HPDE6-E6E7 (cell line): ENCODE data around the gene MAPK8IP3.
"Not testable (repeated sequence)": the region's sequence is repeated elsewhere in the genome, so short reads cannot be mapped to it uniquely, and the experiment has no call there.

ENCODE experiments used
- DNase-seq: peaks from one replicate; pipeline ENCODE4 v3.0.0; 2011; ENCODE audit warnings: missing footprints; ENCODE audit errors: extremely low spot score

Gene MAPK8IP3

GRCh38 chr16:1787322-1788094, 81.5 kb downstream of the MAPK8IP3 start:
- DNase-seq, result no peak

DNA sequence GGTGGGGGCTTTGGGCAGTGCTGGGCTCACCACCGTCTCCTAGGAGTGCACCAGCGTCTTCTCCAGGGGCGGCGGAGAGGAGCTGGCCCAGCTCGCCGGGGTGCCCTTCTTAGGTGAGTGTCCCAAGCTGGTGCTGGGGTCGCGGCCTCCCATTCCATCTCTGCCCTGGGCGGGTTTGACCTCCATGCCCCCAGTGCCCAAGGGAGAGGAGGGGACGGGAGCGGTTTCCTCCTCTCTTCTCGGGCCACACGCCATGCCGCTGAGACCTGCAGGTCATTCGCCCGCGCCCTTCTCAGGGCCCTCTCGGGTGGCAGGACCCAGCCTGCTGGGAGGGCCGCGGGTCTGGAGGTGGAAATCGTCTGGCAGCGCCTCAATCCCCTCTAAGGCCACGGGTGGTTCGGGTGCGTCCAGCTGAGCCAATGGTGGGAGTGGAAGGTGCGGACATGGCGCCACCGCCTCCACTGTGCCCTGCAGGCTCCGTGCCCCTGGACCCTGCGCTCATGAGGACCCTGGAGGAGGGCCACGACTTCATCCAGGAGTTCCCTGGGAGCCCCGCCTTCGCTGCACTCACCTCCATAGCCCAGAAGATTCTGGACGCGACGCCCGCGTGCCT, 82.2 kb downstream of the MAPK8IP3 start:
- DNase-seq, result no peak

- DNase-seq, result no peak
These were observed 82.7 kb downstream of the MAPK8IP3 start for GRCh38 chr16:1788708-1789100.

DNA sequence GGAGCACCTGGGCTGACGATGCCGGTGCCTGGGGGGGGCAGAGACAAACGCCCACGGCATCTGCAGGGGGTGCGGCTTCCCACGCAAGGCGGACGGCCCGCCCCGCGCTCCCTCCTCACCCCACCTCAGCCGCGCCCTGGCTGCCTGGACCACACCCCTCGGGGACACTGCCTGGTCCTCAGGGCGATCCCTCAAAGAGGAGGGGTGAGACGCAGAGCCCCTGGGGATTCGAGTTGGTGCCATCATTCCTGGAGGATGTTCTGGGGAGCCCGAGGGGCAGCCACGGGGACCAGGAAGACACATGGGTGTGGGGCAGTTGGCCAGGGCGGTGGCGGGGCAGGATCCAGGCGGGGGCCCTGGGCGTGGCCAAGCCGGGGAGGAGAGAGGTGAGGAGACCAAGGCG, 83.6 kb downstream of the MAPK8IP3 start:
- no peak for DNase-seq

DNA sequence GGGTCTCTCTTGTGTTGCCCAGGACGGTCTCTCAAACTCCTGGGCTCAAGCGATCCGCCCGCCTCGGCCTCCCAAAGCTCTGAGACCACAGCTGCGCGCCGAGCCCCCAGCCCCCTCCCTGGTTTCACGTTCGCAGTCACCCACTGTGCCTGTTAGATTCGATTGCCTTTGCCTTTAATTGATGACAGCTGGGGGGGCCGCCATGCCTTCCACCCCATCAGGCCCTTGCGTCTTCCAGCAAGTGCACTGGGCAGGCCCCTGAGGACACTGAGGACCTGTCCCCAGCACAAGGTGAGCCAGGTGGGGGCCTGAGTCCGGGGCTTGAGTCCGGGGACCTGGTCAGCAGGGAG, 84.2 kb downstream of the MAPK8IP3 start:
- no peak for DNase-seq

DNA sequence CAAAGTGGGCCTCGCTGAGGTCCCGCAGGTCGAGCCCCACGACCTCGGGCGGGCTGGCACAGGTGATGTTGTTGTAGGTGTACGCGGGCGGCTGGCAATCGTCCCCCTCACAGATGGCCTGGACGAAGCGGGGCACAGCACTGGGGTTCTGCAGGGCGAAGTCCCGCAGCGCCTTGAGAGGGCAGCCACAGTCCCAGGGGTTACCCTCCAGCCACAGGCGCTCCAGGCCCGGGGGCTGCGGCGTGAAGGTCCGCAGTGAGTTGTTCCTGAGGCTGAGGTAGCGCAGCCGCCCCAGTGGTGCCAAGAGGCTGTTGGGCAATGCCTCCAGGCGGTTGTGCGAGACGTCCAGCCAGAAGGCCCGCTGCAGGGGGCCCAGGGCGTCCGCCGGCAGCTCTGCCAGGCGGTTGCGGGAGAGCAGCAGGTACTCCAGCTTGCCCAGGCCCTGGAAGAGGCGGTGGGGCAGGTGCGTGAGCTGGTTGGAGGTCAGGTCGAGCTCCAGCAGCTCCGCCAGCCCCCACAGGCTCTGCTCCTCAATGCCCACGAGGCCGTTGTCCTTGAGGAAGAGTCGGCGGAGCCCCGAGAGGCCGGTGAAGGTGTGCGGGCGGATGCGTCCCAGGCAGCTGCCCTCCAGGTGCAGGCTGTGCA, 84.7 kb downstream of the MAPK8IP3 start:
- DNase-seq, result no peak

DNA sequence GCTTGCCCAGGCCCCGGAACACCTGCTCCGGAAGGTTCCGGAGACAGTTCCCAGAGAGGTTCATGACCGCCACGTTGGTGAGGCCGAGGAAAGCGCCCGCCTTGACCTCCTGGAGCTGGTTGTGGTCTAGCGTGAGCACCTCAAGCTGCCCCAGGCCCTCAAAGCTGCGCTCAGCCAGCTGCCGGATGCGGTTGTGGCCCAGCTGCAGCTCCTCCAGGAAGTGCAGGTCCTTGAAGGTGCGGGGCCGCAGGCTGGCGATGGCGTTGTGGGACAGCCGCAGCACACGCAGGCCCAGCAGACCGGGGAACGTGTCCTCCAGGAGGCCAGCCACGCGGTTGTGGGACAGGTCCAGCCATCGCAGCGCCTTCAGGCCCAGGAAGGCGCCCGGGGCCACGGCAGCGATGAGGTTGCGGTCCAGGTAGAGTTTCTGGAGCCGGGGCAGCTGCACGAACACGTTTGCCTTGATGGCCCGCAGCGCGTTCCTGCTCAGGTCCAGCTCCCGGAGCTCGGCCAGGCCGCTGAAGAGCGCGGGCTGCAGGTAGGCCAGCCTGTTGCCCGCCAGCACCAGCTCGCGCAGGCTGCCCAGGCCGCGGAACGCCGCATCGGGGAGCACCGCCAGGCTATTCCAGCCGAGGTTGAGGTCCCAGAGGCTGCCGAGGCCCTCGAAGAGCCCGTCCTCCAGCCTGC, 85.4 kb downstream of the MAPK8IP3 start:
- DNase-seq, result no peak

GRCh38 chr16:1791943-1792812, 86.2 kb downstream of the MAPK8IP3 start:
- DNase-seq, result no peak

DNA sequence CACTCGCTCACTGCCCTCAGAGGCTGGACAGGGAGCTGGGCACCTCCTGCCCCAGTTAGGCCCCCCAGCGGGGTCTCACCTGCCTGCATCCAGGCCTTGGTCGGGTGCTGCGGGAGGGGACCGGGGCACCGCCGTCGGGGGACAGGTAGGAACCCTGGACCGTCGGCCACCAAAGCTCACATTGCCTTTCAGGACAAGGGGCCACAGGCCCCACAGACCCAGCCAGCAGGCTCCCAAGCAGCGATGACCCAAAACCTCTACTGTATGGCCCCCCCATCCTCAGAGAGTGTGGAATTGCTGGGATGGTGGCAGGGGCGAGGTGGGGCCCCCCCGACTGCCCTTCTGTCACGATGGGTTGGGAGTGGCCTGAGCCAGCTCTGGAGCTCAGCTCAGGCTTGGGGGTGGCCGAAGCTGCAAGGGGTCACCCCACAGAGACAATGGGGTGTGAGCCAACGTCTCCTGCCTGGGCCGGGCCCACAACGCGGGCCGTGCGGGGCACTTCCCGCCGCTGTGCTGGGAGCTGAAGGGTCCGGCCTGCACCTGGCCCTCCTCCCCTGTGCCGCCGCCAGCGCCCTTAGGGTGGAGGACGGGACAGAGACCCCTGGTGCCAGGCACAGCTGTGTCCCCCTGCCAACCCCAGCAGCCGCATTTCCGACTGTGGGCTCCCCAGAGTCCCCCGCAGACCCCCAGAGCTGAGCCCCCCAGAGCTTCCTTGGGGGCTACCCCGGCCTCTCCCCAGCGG, 87.0 kb downstream of the MAPK8IP3 start:
- no peak for DNase-seq

DNA sequence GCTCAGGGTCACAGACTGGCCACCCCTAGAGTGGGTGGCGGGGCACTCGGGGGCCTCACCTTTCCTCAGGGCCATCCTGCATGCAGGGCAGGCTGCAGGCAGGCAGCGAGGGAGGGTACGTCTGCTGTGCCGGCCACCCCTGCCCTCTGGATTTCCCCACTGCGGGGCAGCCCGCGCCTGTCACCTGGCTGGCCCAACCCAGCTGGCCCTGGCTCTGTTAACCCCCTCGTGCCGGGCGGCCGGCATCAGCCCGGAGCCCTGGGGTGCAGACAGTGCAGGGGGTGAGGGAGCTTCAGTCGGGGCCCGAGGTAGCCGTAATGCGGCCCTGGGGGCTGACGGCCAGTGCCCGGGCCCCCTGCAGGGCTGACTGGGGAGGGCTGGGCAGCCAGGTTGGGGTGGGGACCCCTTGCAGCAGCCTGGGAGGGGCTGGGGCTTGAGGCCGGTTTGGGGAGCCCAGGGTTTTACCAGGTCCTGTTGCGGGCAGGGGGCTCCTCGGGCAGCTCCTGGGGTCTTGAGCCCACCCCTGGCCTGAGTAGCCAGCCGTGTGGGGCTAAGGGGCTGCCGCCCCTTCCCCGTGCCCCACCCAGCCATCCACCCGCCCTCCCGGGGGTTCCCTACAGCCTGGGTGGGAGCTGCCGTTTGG, 87.7 kb downstream of the MAPK8IP3 start, which contains the start of gene IGFALS:
TSS of gene IGFALS (minus strand) at position 128 of the 643 bp plus-strand sequence. CDS start at position 75, 53 bp downstream.
- no peak for DNase-seq

GRCh38 chr16:1794221-1794871, 88.4 kb downstream of the MAPK8IP3 start:
- no peak for DNase-seq

- DNase-seq, result no peak
These were observed 89.1 kb downstream of the MAPK8IP3 start for GRCh38 chr16:1794908-1795666.

GRCh38 chr16:1799263-1799662, 93.3 kb downstream of the MAPK8IP3 start:
- DNase-seq, result not testable (repeated sequence)

DNA sequence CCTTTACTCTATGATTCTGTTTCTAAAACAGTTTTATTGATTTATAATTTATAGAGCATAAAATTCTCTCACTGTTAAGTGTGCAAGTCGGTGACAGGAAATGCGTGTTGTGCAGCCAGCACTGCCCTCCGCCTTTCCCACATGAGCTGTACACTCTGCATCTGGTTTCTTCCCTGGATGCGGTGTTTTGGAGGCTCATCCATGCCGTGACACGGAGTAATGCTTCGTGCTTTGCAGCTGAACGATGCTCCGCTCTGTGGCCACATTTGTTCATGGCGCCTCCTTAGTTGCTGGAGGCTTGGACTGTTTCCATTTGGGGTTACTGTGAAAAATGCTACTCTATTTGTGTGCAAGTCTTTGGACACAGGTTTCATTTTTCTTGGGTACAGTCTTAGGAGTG, 94.7 kb downstream of the MAPK8IP3 start:
- no peak for DNase-seq

DNA sequence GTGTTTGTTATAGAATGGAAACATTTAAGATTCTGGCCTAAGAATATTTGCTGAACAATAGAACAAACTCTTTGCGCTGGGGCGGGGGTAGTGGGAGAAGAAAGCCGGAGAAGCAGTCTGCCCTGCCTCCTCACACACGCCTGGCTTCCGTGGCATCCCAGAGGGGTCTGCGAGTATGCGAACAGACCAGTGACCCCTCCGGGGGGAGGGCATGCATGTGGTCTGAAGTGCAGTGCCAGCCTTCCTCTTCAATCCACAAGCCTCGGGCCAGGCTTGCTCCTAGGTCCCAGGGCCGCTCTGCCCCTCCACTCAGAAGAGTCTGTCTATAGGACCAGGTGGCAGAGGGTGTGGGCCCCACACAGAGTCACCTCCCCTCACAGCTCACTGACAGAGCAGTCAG, 101.6 kb downstream of the MAPK8IP3 start:
- no peak for DNase-seq

GRCh38 chr16:1808691-1809090, 102.7 kb downstream of the MAPK8IP3 start:
- no peak for DNase-seq

GRCh38 chr16:1809281-1809801, 103.3 kb downstream of the MAPK8IP3 start:
- DNase-seq, result no peak

DNA sequence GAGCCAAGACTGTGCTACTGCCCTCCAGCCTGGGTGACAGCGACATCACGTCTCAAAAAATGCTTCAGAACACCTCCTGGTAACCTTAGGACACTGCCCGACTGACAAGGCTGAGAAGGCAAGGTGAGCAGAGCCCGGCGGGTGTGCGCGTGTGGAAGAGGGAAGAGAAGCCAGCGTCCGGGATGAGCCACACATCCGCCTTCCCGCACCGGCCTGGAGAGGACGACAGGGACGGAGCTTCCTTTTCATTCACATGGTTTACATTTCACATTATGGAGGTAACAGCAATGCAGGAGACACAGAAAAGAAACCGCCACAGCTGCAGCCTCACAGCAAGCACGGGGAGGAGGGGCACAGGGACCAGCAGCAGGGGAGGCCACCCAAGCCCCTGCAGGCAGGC, 104.1 kb downstream of the MAPK8IP3 start:
- no peak for DNase-seq

- DNase-seq, result no peak
These were observed 104.5 kb downstream of the MAPK8IP3 start for GRCh38 chr16:1810536-1810935.
